ENCODE data around the gene DAZAP1.
A peak's percentile ranks its signal among the peaks of the same experiment; 100 is the strongest.
"Not testable (repeated sequence)": the region's sequence is repeated elsewhere in the genome, so short reads cannot be mapped to it uniquely, and the experiment has no call there.

The DAZAP1 gene

GRCh38 chr19:1472231-1473084, 65.1 kb downstream of the DAZAP1 start:
- H3K36me3 Mint-ChIP-seq (ENCODE audit: low read depth) = no peaks in the 10 kb centered on the region
- TF ChIP-seq CTCF (IDR thresholded peaks at IDR 0.05; ENCODE audit: unreplicated experiment in 3 of 3) = no peak
- peaks cover 5% of the 10 kb centered on the region for H3K4me1 Mint-ChIP-seq

GRCh38 chr19:1473085-1473851, 65.9 kb downstream of the DAZAP1 start:
- Mint-ChIP-seq H3K4me3 (peak overlapping the region in 2 of 3 experiments; percentile 30 to 41), H3K27ac (no peak overlapping the region), H3K27me3 (ENCODE audit: low read depth) (peaks cover 61% of the 10 kb centered on the region)

More at GRCh38 chr19:1472231-1473084, 65.1 kb downstream of the DAZAP1 start:
- Mint-ChIP-seq H3K9me3 (no peaks in the 10 kb centered on the region), H3K27me3 (ENCODE audit: low read depth) (peaks cover 62% of the 10 kb centered on the region), H3K27ac (no peak overlapping the region), H3K4me3 (no peak overlapping the region)

GRCh38 chr19:1474011-1474764, 66.8 kb downstream of the DAZAP1 start:
- no peak for TF ChIP-seq CTCF (IDR thresholded peaks at IDR 0.05; ENCODE audit: unreplicated experiment in 3 of 3)
- H3K4me1 Mint-ChIP-seq = peaks cover 8% of the 10 kb centered on the region
- no peaks in the 10 kb centered on the region for H3K9me3 Mint-ChIP-seq
- no peaks in the 10 kb centered on the region for H3K36me3 Mint-ChIP-seq (ENCODE audit: low read depth)
- no peak overlapping the region for H3K27ac Mint-ChIP-seq
- peaks cover 56% of the 10 kb centered on the region for H3K27me3 Mint-ChIP-seq (ENCODE audit: low read depth)
- no peak overlapping the region for H3K4me3 Mint-ChIP-seq

More at GRCh38 chr19:1473085-1473851, 65.9 kb downstream of the DAZAP1 start:
- TF ChIP-seq CTCF (IDR thresholded peaks at IDR 0.05; ENCODE audit: unreplicated experiment in 3 of 3) = no peak
- H3K36me3 Mint-ChIP-seq (ENCODE audit: low read depth) = no peaks in the 10 kb centered on the region
- no peaks in the 10 kb centered on the region for H3K9me3 Mint-ChIP-seq
- H3K4me1 Mint-ChIP-seq = peaks cover 5% of the 10 kb centered on the region

GRCh38 chr19:1474765-1475351, 67.5 kb downstream of the DAZAP1 start:
- TF ChIP-seq CTCF (IDR thresholded peaks at IDR 0.05; ENCODE audit: unreplicated experiment in 3 of 3) = no peak
- Mint-ChIP-seq H3K27ac (no peak overlapping the region), H3K4me1 (peaks cover 11% of the 10 kb centered on the region), H3K4me3 (no peak overlapping the region), H3K27me3 (ENCODE audit: low read depth) (peaks cover 57% of the 10 kb centered on the region), H3K36me3 (ENCODE audit: low read depth) (no peaks in the 10 kb centered on the region), H3K9me3 (no peaks in the 10 kb centered on the region)

DNA sequence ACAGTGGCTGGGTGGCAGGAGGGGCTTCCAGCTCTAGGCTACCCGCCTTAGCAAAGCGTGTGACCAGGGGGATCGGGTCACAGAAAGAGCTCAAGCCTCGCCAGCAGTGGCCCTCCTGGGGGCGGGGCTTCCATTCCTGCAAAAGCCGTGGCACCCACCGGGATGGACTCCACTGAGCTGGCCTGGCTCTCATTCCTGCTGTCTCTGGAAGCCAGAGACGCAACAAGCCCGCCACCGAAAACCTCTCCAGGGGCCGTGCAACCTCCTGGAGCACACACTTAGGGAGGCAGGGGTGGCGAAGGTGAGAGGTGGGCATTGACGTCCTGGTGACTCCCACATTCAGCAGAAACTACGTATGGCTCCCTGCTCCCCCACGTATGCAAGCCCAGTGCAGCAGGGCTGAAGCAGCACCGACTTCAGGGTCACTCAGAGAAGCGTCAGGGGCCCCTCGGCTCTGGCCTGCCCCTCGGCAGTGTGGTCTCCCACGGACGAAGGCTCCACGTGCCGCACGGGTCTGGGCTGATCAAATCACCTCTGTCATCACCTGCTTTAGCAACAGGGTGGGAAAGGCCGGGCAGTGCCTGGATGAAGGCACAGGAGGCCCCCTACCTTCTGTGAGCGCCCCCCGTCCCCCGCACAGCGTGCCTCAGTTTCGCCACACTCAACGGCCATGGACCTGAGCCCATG, 68.5 kb downstream of the DAZAP1 start:
- peak overlapping the region in 1 of 3 experiments; percentile 19 for H3K4me3 Mint-ChIP-seq
- H3K36me3 Mint-ChIP-seq (ENCODE audit: low read depth) = no peaks in the 10 kb centered on the region
- H3K4me1 Mint-ChIP-seq = peaks cover 11% of the 10 kb centered on the region
- H3K27me3 Mint-ChIP-seq (ENCODE audit: low read depth) = peaks cover 47% of the 10 kb centered on the region
- TF ChIP-seq CTCF (IDR thresholded peaks at IDR 0.05; ENCODE audit: unreplicated experiment in 3 of 3) = no peak
- H3K27ac Mint-ChIP-seq = no peak overlapping the region
- H3K9me3 Mint-ChIP-seq = no peaks in the 10 kb centered on the region

DNA sequence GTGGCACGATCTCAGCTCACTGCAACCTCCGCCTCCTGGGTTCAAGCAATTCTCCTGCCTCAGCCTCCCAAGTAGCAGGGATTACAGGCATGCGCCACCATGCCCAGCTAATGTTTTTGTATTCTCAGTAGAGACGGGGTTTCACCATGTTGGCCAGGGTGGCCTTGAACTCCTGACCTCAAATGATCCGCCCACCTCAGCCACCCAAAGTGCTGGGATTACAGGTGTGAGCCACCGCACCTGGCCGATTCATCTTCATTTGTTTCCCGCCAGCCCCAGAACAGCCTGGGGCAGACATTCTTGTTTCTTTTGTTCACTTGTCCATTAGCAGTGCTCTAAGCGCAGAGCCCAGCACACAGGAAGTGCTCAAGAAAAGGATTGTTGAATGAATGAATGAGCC, 69.7 kb downstream of the DAZAP1 start:
- H3K36me3 Mint-ChIP-seq (ENCODE audit: low read depth); H3K27ac Mint-ChIP-seq; H3K9me3 Mint-ChIP-seq: not testable (repeated sequence)
- peaks cover 35% of the 10 kb centered on the region for H3K27me3 Mint-ChIP-seq (ENCODE audit: low read depth)
- H3K4me3 Mint-ChIP-seq = peak overlapping the region; percentile 56 to 77 (median 73)
- H3K4me1 Mint-ChIP-seq = peaks cover 11% of the 10 kb centered on the region
